Gastrocnemius medialis (tissue), 4 donors: ENCODE results near the gene ANKRD29. TPM values are rescaled to one million over a fixed set of nuclear protein-coding genes. Genes with fewer than 3 reads are reported as not detected.

Source experiments
- ATAC-seq, 2 donors: fragments of 150-250 bp; one replicate each; pipeline ENCODE4 v1.9.1; 2016
- DNase-seq, 2 donors: peaks; one replicate each; pipeline ENCODE4 v3.0.0-alpha.2; 2019
- H3K27ac ChIP-seq, 4 donors: fragments of 200-600 bp; sonication (generic); 1 replicate in 1 of 4; 2 replicates in 3 of 4; pipeline ENCODE4 v1.5.1; 2016 to 2018; ENCODE audit warnings: mild to moderate bottlenecking in 2 of 4, moderate library complexity in 1 of 4
- H3K27me3 ChIP-seq, 3 donors: fragments of 200-600 bp; sonication (generic) in 2 of 3; 1 replicate in 1 of 3; 2 replicates in 2 of 3; pipeline versions ENCODE4 v1.5.1 to v1.6.0; 2016 to 2019; ENCODE audit warnings: mild to moderate bottlenecking in 1 of 3, moderate library complexity in 1 of 3
- H3K36me3 ChIP-seq, 2 donors: fragments of 200-600 bp; sonication (generic) in 1 of 2; one replicate each; pipeline ENCODE4 v1.5.1; 2017 to 2018
- H3K4me1 ChIP-seq, 2 donors: fragments of 200-600 bp; sonication (generic) in 1 of 2; one replicate each; pipeline ENCODE4 v1.5.1; 2016 to 2017; ENCODE audit warnings: mild to moderate bottlenecking in 2 of 2
- H3K4me3 ChIP-seq, 4 donors: fragments of 200-600 bp; sonication (generic) in 3 of 4; 1 replicate in 1 of 4; 2 replicates in 3 of 4; pipeline ENCODE4 v1.5.1; 2016 to 2019; ENCODE audit warnings: mild to moderate bottlenecking in 2 of 4
- H3K9me3 ChIP-seq, 3 donors: fragments of 200-600 bp; sonication (generic) in 2 of 3; 1 replicate in 1 of 3; 2 replicates in 2 of 3; pipeline ENCODE4 v1.5.1; 2016 to 2019
- POLR2A ChIP-seq, 2 donors: fragments of 450-650 bp; IDR thresholded peaks; one replicate each; pipeline ENCODE4 v1.6.1; 2017; ENCODE audit warnings: antibody characterized with exemption in 2 of 2, mild to moderate bottlenecking in 2 of 2, moderate library complexity in 2 of 2
- in situ Hi-C, 4 donors: fragments of 200-750 bp; cut with MboI; loops; one replicate each; pipeline versions ENCODE4 v1.15.0 to v1.8.0; 2017; ENCODE audit warnings: low sequenced_read_pairs in 4 of 4
- intact Hi-C: fragments of 100-400 bp; cut with DNase I; formaldehyde crosslinking; loops from one replicate; pipeline ENCODE4 v1.15.1; 2023; ENCODE audit warnings: low total_unique reads
- total RNA-seq, 4 donors: library from RNA; depleted of rRNA; stranded (reverse); fragments of >200 nt; gene quantifications; one replicate each; pipeline versions ENCODE4 v1.1.0 to v1.2.3, GENCODE V29; 2016
- TF ChIP-seq, protein P1 (sequence below), 5 experiments: fragments of 450-650 bp in 3 of 5; fragments of 200-600 bp in 2 of 5; sonication (generic) in 2 of 5; IDR thresholded peaks in 4 of 5; conservative IDR thresholded peaks in 1 of 5; 1 replicate in 4 of 5; 2 replicates in 1 of 5; pipeline ENCODE4 v1.5.1; 2016 to 2019; ENCODE audit warnings: antibody characterized with exemption in 5 of 5, mild to moderate bottlenecking in 3 of 5, moderate library complexity in 3 of 5

ANKRD29 gene
- total RNA-seq, 4 donors from 2014 or later = 0.93 to 2.8 (median 1.6) TPM

DNA sequence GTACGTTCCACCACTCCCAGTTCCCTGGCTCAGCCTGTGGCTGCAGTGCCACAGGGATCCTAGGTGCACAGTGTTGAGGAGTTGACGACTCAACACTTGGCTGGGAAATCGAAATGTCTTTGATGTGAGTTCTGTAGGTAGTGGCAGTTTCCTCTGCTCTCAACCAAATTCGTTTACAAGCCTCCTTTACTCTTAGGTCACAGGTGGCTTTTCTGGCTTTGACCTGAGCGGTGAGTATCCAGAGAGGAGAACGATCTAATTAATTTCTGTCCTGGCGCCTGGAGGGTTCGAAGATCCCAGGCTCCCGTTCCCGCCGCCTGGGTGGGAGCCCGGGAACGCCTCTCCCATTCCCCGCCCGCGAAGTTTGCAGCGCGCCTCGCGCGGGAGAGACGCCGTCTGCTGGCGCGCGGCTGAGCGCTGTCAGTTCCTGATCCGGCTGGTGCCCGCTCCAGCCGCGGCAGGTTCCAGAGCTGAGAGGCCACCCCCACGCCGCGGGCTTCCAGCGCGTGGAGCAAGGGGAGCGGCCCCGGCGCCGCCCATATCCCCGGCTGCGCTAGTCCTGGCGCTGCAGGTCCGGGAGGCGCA is 26.4 kb upstream of the ANKRD29 start, which contains the start of gene LAMA3:
TSS of gene LAMA3 (plus strand) at position 423 of the 585 bp plus-strand sequence. CDS start 231 bp downstream, outside the sequence.
- Histone ChIP-seq H3K36me3 (no peaks in the 10 kb centered on the region), H3K9me3 (no peaks in the 10 kb centered on the region), H3K27ac (peak within 1 kb of the TSS in 1 of 4 donors; percentile 44), H3K4me3 (peak within 1 kb of the TSS; percentile 44 to 67 (median 60)), H3K4me1 (peaks cover 0 to 4% of the 10 kb centered on the region in 2 donors), H3K27me3 (peaks cover 24 to 26% (median 25%) of the 10 kb centered on the region in 3 donors)
- peak; percentile 62 to 71 for ATAC-seq
- TF ChIP-seq, protein P1, sequence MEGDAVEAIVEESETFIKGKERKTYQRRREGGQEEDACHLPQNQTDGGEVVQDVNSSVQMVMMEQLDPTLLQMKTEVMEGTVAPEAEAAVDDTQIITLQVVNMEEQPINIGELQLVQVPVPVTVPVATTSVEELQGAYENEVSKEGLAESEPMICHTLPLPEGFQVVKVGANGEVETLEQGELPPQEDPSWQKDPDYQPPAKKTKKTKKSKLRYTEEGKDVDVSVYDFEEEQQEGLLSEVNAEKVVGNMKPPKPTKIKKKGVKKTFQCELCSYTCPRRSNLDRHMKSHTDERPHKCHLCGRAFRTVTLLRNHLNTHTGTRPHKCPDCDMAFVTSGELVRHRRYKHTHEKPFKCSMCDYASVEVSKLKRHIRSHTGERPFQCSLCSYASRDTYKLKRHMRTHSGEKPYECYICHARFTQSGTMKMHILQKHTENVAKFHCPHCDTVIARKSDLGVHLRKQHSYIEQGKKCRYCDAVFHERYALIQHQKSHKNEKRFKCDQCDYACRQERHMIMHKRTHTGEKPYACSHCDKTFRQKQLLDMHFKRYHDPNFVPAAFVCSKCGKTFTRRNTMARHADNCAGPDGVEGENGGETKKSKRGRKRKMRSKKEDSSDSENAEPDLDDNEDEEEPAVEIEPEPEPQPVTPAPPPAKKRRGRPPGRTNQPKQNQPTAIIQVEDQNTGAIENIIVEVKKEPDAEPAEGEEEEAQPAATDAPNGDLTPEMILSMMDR (IDR thresholded peaks at IDR 0.05 in 4 of 5, conservative IDR thresholded peaks at IDR 0.05 in 1 of 5) = peak in 2 of 5 experiments; percentile 24
- TF ChIP-seq POLR2A (IDR thresholded peaks at IDR 0.05) = no peak
- intact Hi-C loops = no loop called here
- in situ Hi-C loops = no loop called here
- DNase-seq = no peak

DNA sequence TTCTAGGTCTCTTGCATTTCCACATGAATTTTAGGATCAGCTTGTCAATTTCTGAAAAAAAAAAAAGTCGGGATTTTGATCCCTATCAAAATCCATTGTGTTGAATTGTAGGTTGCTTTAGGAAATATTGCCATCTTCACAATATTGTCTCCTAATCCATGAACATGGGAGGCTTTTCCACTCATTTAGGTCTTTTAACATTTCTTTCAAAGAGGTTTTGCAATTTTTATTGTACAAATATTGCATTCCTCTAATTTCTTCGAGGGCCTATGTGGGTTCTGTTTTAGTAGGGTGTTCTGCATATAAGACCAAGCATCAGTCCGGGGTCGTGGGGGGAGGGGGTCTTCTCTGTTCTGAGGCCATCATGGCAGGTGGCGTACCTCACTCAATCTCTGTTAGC is 25.8 kb upstream of the ANKRD29 start:
- Histone ChIP-seq H3K9me3 (no peaks in the 10 kb centered on the region), H3K36me3 (no peaks in the 10 kb centered on the region), H3K27ac (no peak overlapping the region), H3K4me3 (peak overlapping the region in 2 of 4 donors; percentile 55 to 67), H3K27me3 (peaks cover 24 to 29% (median 26%) of the 10 kb centered on the region in 3 donors), H3K4me1 (peaks cover 0 to 4% of the 10 kb centered on the region in 2 donors)
- TF ChIP-seq, protein P1 (IDR thresholded peaks at IDR 0.05 in 4 of 5, conservative IDR thresholded peaks at IDR 0.05 in 1 of 5) = no peak
- no peak for TF ChIP-seq POLR2A (IDR thresholded peaks at IDR 0.05)
- in situ Hi-C loops = no loop called here
- DNase-seq = no peak
- ATAC-seq = no peak
- intact Hi-C loops = no loop called here

DNA sequence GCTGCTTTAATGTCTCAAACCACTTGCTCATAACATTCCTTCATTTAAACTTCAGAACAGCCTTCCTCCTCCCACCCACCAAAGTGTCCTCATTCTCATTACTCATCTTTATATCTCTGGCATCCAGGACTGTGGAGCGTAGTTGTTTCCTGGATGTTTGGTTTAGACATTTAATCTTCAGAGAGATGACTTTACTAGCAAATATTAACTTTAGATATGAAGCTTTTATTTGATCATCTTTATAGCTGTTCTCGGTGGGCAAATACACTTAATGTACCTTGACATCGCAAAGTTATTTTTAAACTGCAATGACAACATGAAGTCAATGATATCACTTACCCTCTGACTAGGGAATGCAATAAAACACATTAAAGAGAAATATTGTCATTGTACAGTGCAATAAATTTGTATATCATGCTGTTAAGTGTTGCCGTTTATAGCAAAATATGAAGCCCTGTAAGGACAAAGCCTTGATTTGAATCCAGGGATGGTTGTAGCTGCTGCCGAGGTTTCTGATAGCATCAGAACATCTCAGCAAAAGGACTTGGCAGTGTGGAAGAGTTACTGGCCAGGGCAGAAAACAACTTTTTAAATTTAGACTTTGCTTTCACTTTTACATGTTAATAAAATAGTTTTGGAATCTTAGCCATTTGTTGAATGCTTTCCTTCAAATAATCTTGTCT is 21.9 kb upstream of the ANKRD29 start:
- in situ Hi-C loops = no loop called here
- TF ChIP-seq, protein P1 (IDR thresholded peaks at IDR 0.05 in 4 of 5, conservative IDR thresholded peaks at IDR 0.05 in 1 of 5) = no peak
- no peak for TF ChIP-seq POLR2A (IDR thresholded peaks at IDR 0.05)
- Histone ChIP-seq H3K4me3 (no peak overlapping the region), H3K27me3 (peaks cover 6 to 23% (median 17%) of the 10 kb centered on the region in 3 donors), H3K36me3 (no peaks in the 10 kb centered on the region), H3K27ac (no peak overlapping the region), H3K9me3 (no peaks in the 10 kb centered on the region), H3K4me1 (peaks cover 0 to 4% of the 10 kb centered on the region in 2 donors)
- DNase-seq (no peak), ATAC-seq (no peak)
- intact Hi-C loops = no loop called here

DNA sequence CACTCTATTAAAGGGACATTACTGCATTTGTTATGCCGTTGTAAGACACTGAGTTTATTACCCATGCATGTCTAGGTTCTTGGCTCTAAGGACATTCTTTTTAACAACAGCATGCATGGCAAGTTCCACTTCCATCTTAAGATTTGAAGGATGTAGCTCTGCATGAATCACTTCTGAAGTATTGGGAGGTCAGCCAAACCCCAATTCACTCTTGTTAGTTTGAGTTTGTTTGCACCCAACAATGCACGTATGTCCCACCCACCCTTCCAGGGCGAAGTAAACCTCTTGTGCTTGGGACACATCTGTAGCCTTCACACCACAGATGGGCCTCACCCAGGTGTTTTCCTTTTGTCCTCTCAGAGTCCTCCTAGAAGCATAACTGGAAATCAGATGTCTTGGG is 21.0 kb upstream of the ANKRD29 start:
- H3K27me3 ChIP-seq = peaks cover 6 to 14% (median 10%) of the 10 kb centered on the region in 3 donors
- intact Hi-C loops = no loop called here
- in situ Hi-C loops = no loop called here
- TF ChIP-seq, protein P1 (IDR thresholded peaks at IDR 0.05 in 4 of 5, conservative IDR thresholded peaks at IDR 0.05 in 1 of 5) = no peak
- no peak for TF ChIP-seq POLR2A (IDR thresholded peaks at IDR 0.05)
- no peaks in the 10 kb centered on the region for H3K4me1 ChIP-seq
- H3K9me3 ChIP-seq = no peaks in the 10 kb centered on the region
- H3K27ac ChIP-seq = no peak overlapping the region
- H3K36me3 ChIP-seq = no peaks in the 10 kb centered on the region
- ATAC-seq (no peak), DNase-seq (no peak)
- no peak overlapping the region for H3K4me3 ChIP-seq
